GM12878 (cell line): ENCODE measurements around the gene CLSTN2. TPM values are rescaled to one million over a fixed set of nuclear protein-coding genes. Genes with fewer than 3 reads are reported as not detected.

Experiments
- ATAC-seq: fragments of 200-7000 bp; cut with Tn5 transposase; 3 replicates; pipeline ENCODE4 v1.9.1; 2020; ENCODE audit warnings: mild to moderate bottlenecking, moderate library complexity
- BruUV-seq: library from RNA; stranded (reverse); fragments of 400-500 nt; replicated peaks from 2 replicates; lab custom pipeline; 2021; lab: Mats Ljungman, UMichigan
- CTCF ChIA-PET: fragments of 300-600 bp; sonication (Branson Sonifier 250); formaldehyde crosslinking; extraction: SDS; loops from one replicate; lab custom pipeline; 2021; ENCODE audit warnings: inconsistent platforms; lab: Yijun Ruan, JAX
- POLR2A ChIA-PET: fragments of 350-600 bp; formaldehyde crosslinking; extraction: SDS; loops from one replicate; lab custom pipeline; 2021; ENCODE audit warnings: inconsistent platforms; lab: Charles Lee
- RAD21 ChIA-PET: fragments of 300-600 bp; sonication (Branson Sonifier 250); formaldehyde crosslinking; loops from one replicate; lab custom pipeline; 2023; ENCODE audit warnings: antibody characterized with exemption; ENCODE audit not compliant: unreplicated experiment; lab: Charles Lee
- SMC1A ChIA-PET: fragments of 300-600 bp; sonication (Branson Sonifier 250); formaldehyde crosslinking; loops from one replicate; lab custom pipeline; 2023; ENCODE audit not compliant: unreplicated experiment, uncharacterized antibody; lab: Charles Lee
- DNase-seq: peaks from one replicate; pipeline ENCODE4 v3.0.0-alpha.2; 2011; ENCODE audit warnings: low read depth, low spot score
- FAIRE-seq: peaks from 3 replicates; lab custom pipeline; 2011; peaks lifted over from hg19 to GRCh38; lab: Jason Lieb, UNC
- H2AFZ ChIP-seq: 2 replicates; pipeline ENCODE4 v1.6.0; 2011; ENCODE audit warnings: low read depth, low read length, control low read depth; ENCODE audit not compliant: control insufficient read depth
- H3K27ac ChIP-seq: 2 replicates; pipeline ENCODE4 v1.5.1; 2011; ENCODE audit warnings: control low read depth; ENCODE audit not compliant: control insufficient read depth, insufficient read depth
- H3K27me3 ChIP-seq, 2 experiments: replicated peaks in 1 of 2; 2 replicates each; pipeline versions ENCODE4 v1.6.0 to v1.6.1; 2011; ENCODE audit warnings: low read length in 1 of 2; ENCODE audit not compliant: control insufficient read depth in 2 of 2, insufficient read depth in 2 of 2
- H3K36me3 ChIP-seq, 2 experiments: 2 replicates each; pipeline ENCODE4 v1.5.1; 2011; ENCODE audit warnings: low read length in 1 of 2; ENCODE audit not compliant: control insufficient read depth in 2 of 2, insufficient read depth in 2 of 2
- H3K4me1 ChIP-seq: 2 replicates; pipeline ENCODE4 v1.6.1; 2011; ENCODE audit warnings: mild to moderate bottlenecking, low read length, moderate library complexity, mixed read lengths; ENCODE audit not compliant: control insufficient read depth, insufficient read depth
- H3K4me2 ChIP-seq: 2 replicates; pipeline ENCODE4 v1.6.0; 2011; ENCODE audit warnings: control low read depth; ENCODE audit not compliant: control insufficient read depth, insufficient read depth
- H3K4me3 ChIP-seq: fragments of 200-600 bp; sonication (generic); 2 replicates; pipeline ENCODE4 v1.5.1; 2016
- H3K79me2 ChIP-seq: 2 replicates; pipeline ENCODE4 v1.6.0; 2011; ENCODE audit warnings: low read length; ENCODE audit not compliant: control insufficient read depth, insufficient read depth
- H3K9ac ChIP-seq: 2 replicates; pipeline ENCODE4 v1.8.0; 2011; ENCODE audit warnings: low read length, control low read depth, mixed read lengths; ENCODE audit not compliant: control insufficient read depth, insufficient read depth
- H3K9me3 ChIP-seq: replicated peaks from 3 replicates; pipeline ENCODE4 v1.5.1; 2011; ENCODE audit warnings: mild to moderate bottlenecking, low read length; ENCODE audit not compliant: control insufficient read depth, insufficient read depth
- H4K20me1 ChIP-seq: 2 replicates; pipeline ENCODE4 v1.6.0; 2011; ENCODE audit not compliant: control insufficient read depth, insufficient read depth
- CHD2 ChIP-seq: IDR thresholded peaks from 2 replicates; pipeline ENCODE4 v1.6.1; 2011; ENCODE audit warnings: low read depth, low read length, improper control_type of control experiment, borderline replicate concordance
- CREM ChIP-seq: IDR thresholded peaks from 2 replicates; pipeline ENCODE4 v1.6.1; 2014; ENCODE audit warnings: antibody characterized with exemption, low read depth
- HDAC6 ChIP-seq: fragments of 200-600 bp; sonication (generic); IDR thresholded peaks from one replicate; pipeline ENCODE4 v1.8.0; 2017; ENCODE audit warnings: antibody characterized with exemption; ENCODE audit not compliant: unreplicated experiment
- KLF5 ChIP-seq: fragments of 450-650 bp; IDR thresholded peaks from 2 replicates; pipeline ENCODE4 v1.6.1; 2014; ENCODE audit warnings: mild to moderate bottlenecking; ENCODE audit not compliant: partially characterized antibody
- MTA2 ChIP-seq: fragments of 450-650 bp; IDR thresholded peaks from 2 replicates; pipeline ENCODE4 v1.6.1; 2016; ENCODE audit warnings: low read depth, mild to moderate bottlenecking, moderate library complexity
- MYC ChIP-seq: IDR thresholded peaks from 2 replicates; pipeline ENCODE4 v1.6.1; 2011; ENCODE audit warnings: mild to moderate bottlenecking, low read length, moderate library complexity, inconsistent platforms; ENCODE audit not compliant: insufficient read depth, insufficient replicate concordance, insufficient read length, severe bottlenecking
- NRF1 ChIP-seq: conservative IDR thresholded peaks from 2 replicates; pipeline ENCODE4 v1.6.1; 2011; ENCODE audit warnings: mild to moderate bottlenecking, low read depth, low read length, improper control_type of control experiment
- RUNX3 ChIP-seq: IDR thresholded peaks from 2 replicates; pipeline ENCODE4 v1.6.1; 2012; ENCODE audit warnings: low read length, inconsistent platforms
- SMAD1 ChIP-seq: fragments of 450-650 bp; IDR thresholded peaks from 2 replicates; pipeline ENCODE4 v1.6.1; 2018; ENCODE audit warnings: mild to moderate bottlenecking, low read depth; ENCODE audit not compliant: partially characterized antibody
- SREBF1 ChIP-seq: IDR thresholded peaks from 2 replicates; pipeline ENCODE4 v1.6.1; 2012; ENCODE audit warnings: mild to moderate bottlenecking, low read length
- SRF ChIP-seq, 2 experiments: IDR thresholded peaks; 2 replicates each; pipeline ENCODE4 v1.6.1; 2011; ENCODE audit warnings: low read depth in 2 of 2, low read length in 2 of 2, mild to moderate bottlenecking in 1 of 2, moderate library complexity in 1 of 2
- TARDBP ChIP-seq: IDR thresholded peaks from 2 replicates; pipeline ENCODE4 v1.6.1; 2016; ENCODE audit warnings: borderline replicate concordance
- ZZZ3 ChIP-seq: IDR thresholded peaks from 2 replicates; pipeline ENCODE4 v1.6.1; 2011; ENCODE audit warnings: low read depth; ENCODE audit not compliant: control insufficient read depth, insufficient read length
- WGBS: methylation state at CpG from one replicate; pipeline ENCODE4 v1.1.6; 2016; ENCODE audit warnings: low lambda C conversion rate; ENCODE audit not compliant: insufficient replicate concordance, insufficient coverage; ENCODE audit errors: missing lambda C conversion rate; 5-methylcytosine and 5-hydroxymethylcytosine counted together
- in situ Hi-C: fragments of 300-500 bp; cut with MboI; formaldehyde crosslinking; loops from 9 replicates; pipeline ENCODE4 v1.14.3; 2018; ENCODE audit warnings: mixed read lengths
- intact Hi-C: fragments of 100-400 bp; cut with micrococcal nuclease; formaldehyde crosslinking; loops from one replicate; pipeline ENCODE4 v1.14.2; 2022; ENCODE audit not compliant: unreplicated experiment
- polyA plus RNA-seq, 11 experiments: library from polyadenylated mRNA; depleted of rRNA in 4 of 11; unstranded in 6 of 11; stranded (reverse) in 5 of 11; fragments of >200 nt; fragmentation: Nextera tagmentation in 4 of 11; fragmentation: Illumina TruSeq in 1 of 11; extraction: Ambion mirVana in 4 of 11; extraction: Trizol in 1 of 11; gene quantifications; 1 replicate in 1 of 11; 2 replicates in 10 of 11; pipeline versions ENCODE4 v1.2.1 to v1.2.3, GENCODE V29; 2011 to 2016; ENCODE audit warnings: inconsistent platforms in 2 of 11, missing spikeins in 2 of 11, low read depth in 1 of 11
- total RNA-seq, 4 experiments: library from RNA; depleted of rRNA in 3 of 4; stranded (reverse); fragments of >200 nt in 3 of 4; fragmentation: Illumina TruSeq in 1 of 4; extraction: Trizol in 1 of 4; gene quantifications; 2 replicates each; pipeline versions ENCODE4 v1.2.1 to v1.2.3, GENCODE V29; 2013 to 2021
- TF ChIP-seq, protein P1 (sequence below): fragments of 450-650 bp; IDR thresholded peaks from 2 replicates; pipeline ENCODE4 v1.6.1; 2017; ENCODE audit warnings: mild to moderate bottlenecking, moderate library complexity
- TF ChIP-seq, protein P2 (sequence below): fragments of 450-650 bp; IDR thresholded peaks from 2 replicates; pipeline ENCODE4 v1.6.1; 2016; ENCODE audit warnings: mild to moderate bottlenecking
- TF ChIP-seq, protein P3 (sequence below): fragments of 450-650 bp; IDR thresholded peaks from 2 replicates; pipeline ENCODE4 v1.6.1; 2017; ENCODE audit warnings: mild to moderate bottlenecking, moderate library complexity

Gene CLSTN2
- total and polyA plus RNA-seq, 10 of the 15 experiments (the other 5 are each of a cell fraction or from before 2014, with no cell fraction given): under 0.01 to 0.10 (median under 0.01) TPM; not detected in 5

DNA sequence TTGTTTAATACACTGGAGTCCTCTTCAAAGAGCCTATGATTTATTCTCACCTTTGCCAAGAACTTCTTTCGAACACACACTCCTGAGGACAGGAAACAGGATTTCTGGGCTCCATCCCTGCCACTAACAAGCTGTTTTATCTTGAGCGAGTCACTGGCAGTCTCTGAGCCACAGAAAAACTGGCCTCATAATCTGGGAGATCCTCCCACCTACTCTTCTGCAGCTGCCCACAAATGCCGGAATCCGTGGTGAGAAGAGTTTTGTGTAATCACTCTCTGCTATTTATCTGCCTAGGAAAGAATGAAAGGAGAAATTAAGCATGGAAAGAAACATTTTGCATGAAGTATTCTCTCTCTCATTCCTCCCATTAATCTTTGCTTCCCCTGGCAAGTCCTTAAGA lies 570.9 kb downstream of the CLSTN2 start:
- Histone ChIP-seq H3K4me3 (no peak overlapping the region), H3K4me1 (no peaks in the 10 kb centered on the region), H2AFZ (no peak overlapping the region), H3K79me2 (no peaks in the 10 kb centered on the region), H3K9me3 (no peaks in the 10 kb centered on the region), H4K20me1 (no peaks in the 10 kb centered on the region), H3K4me2 (no peak overlapping the region), H3K27me3 (no peaks in the 10 kb centered on the region; a peak in 1 of 4 replicates), H3K27ac (no peak overlapping the region), H3K9ac (no peak overlapping the region), H3K36me3 (no peaks in the 10 kb centered on the region)
- in situ Hi-C loops: no loop called here
- ATAC-seq (no peak), DNase-seq (no peak), FAIRE-seq (no peak)
- TF ChIP-seq MYC: no peak
- TF ChIP-seq, protein P1, sequence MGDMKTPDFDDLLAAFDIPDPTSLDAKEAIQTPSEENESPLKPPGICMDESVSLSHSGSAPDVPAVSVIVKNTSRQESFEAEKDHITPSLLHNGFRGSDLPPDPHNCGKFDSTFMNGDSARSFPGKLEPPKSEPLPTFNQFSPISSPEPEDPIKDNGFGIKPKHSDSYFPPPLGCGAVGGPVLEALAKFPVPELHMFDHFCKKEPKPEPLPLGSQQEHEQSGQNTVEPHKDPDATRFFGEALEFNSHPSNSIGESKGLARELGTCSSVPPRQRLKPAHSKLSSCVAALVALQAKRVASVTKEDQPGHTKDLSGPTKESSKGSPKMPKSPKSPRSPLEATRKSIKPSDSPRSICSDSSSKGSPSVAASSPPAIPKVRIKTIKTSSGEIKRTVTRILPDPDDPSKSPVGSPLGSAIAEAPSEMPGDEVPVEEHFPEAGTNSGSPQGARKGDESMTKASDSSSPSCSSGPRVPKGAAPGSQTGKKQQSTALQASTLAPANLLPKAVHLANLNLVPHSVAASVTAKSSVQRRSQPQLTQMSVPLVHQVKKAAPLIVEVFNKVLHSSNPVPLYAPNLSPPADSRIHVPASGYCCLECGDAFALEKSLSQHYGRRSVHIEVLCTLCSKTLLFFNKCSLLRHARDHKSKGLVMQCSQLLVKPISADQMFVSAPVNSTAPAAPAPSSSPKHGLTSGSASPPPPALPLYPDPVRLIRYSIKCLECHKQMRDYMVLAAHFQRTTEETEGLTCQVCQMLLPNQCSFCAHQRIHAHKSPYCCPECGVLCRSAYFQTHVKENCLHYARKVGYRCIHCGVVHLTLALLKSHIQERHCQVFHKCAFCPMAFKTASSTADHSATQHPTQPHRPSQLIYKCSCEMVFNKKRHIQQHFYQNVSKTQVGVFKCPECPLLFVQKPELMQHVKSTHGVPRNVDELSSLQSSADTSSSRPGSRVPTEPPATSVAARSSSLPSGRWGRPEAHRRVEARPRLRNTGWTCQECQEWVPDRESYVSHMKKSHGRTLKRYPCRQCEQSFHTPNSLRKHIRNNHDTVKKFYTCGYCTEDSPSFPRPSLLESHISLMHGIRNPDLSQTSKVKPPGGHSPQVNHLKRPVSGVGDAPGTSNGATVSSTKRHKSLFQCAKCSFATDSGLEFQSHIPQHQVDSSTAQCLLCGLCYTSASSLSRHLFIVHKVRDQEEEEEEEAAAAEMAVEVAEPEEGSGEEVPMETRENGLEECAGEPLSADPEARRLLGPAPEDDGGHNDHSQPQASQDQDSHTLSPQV: no peak
- TF ChIP-seq SREBF1: no peak
- no peak for TF ChIP-seq MTA2
- TF ChIP-seq ZZZ3: no peak
- TF ChIP-seq SRF (IDR thresholded peaks at IDR 0.05; ENCODE audit: low read depth in 2 of 2, low read length in 2 of 2): no peak
- TF ChIP-seq HDAC6: no peak
- no peak for TF ChIP-seq CREM
- no peak for TF ChIP-seq KLF5
- TF ChIP-seq, protein P2, sequence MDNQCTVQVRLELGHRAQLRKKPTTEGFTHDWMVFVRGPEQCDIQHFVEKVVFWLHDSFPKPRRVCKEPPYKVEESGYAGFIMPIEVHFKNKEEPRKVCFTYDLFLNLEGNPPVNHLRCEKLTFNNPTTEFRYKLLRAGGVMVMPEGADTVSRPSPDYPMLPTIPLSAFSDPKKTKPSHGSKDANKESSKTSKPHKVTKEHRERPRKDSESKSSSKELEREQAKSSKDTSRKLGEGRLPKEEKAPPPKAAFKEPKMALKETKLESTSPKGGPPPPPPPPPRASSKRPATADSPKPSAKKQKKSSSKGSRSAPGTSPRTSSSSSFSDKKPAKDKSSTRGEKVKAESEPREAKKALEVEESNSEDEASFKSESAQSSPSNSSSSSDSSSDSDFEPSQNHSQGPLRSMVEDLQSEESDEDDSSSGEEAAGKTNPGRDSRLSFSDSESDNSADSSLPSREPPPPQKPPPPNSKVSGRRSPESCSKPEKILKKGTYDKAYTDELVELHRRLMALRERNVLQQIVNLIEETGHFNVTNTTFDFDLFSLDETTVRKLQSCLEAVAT: no peak
- no peak for TF ChIP-seq TARDBP
- TF ChIP-seq, protein P3, sequence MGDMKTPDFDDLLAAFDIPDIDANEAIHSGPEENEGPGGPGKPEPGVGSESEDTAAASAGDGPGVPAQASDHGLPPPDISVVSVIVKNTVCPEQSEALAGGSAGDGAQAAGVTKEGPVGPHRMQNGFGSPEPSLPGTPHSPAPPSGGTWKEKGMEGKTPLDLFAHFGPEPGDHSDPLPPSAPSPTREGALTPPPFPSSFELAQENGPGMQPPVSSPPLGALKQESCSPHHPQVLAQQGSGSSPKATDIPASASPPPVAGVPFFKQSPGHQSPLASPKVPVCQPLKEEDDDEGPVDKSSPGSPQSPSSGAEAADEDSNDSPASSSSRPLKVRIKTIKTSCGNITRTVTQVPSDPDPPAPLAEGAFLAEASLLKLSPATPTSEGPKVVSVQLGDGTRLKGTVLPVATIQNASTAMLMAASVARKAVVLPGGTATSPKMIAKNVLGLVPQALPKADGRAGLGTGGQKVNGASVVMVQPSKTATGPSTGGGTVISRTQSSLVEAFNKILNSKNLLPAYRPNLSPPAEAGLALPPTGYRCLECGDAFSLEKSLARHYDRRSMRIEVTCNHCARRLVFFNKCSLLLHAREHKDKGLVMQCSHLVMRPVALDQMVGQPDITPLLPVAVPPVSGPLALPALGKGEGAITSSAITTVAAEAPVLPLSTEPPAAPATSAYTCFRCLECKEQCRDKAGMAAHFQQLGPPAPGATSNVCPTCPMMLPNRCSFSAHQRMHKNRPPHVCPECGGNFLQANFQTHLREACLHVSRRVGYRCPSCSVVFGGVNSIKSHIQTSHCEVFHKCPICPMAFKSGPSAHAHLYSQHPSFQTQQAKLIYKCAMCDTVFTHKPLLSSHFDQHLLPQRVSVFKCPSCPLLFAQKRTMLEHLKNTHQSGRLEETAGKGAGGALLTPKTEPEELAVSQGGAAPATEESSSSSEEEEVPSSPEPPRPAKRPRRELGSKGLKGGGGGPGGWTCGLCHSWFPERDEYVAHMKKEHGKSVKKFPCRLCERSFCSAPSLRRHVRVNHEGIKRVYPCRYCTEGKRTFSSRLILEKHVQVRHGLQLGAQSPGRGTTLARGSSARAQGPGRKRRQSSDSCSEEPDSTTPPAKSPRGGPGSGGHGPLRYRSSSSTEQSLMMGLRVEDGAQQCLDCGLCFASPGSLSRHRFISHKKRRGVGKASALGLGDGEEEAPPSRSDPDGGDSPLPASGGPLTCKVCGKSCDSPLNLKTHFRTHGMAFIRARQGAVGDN: no peak
- TF ChIP-seq NRF1: no peak
- TF ChIP-seq SMAD1: no peak
- no peak for TF ChIP-seq CHD2
- no peak for TF ChIP-seq RUNX3
- RAD21 ChIA-PET: interaction anchor here (0.8 kb wide), 2 partner anchors 220 to 232 kb away, joined by 3 to 4 read pairs; no protein-coding TSS in a partner anchor
- 18% methylated on average over 4 of the region's 4 CpGs for WGBS
- POLR2A ChIA-PET: interaction anchor here (0.6 kb wide), 1 partner anchor 15 kb away, joined by 3 read pairs; no protein-coding TSS in a partner anchor
- CTCF ChIA-PET: no interaction called here
- BruUV-seq: no TSS peak
- SMC1A ChIA-PET: interaction anchor here (1.0 to 1.4 kb wide), 3 partner anchors 17 to 222 kb away, joined by 3 to 5 read pairs (median 4); no protein-coding TSS in a partner anchor
- intact Hi-C loops: loop anchor here (2.0 kb wide), 2 partner anchors 231 to 357 kb away; no protein-coding TSS in a partner anchor
